ENCODE results near the gene LSP1.

DNA sequence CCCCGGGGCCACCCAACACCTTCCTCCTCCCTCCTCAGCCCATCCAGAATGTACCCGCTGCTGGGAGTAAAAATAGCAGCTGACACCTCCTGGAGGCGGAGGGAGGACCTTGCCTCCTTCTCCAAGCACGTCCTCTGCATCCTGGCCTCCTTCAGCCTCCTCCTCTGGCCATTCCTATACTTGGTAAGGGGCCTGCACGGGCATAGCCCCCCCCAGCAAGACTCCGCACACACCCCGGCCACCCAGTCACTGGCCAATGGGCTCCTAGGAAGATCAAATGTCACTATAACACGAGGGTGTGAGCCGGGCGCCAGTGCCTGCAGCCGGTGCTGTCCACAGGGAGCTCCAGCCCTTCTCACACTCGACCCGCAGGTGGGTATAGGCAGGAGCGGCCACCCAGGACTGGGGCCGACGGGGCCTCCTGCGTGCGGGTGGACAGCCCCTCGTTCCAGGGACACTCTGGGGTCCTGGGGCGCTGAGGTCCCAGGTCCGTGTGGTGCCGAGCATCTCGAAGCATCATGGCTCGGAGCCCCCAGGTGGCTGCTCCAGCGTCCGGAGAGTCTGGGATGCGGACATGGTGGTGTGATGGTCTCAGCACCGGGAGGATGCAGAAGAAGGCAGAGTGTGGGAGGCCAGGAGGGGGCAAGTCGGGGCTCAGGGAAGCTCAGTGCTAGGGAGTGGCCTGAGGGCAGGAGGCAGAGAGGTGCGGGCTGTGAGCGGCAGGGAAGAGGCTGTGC lies 66.7 kb downstream of the LSP1 start, which contains the start of gene TNNT3:
- TF ChIP-seq, protein P1, sequence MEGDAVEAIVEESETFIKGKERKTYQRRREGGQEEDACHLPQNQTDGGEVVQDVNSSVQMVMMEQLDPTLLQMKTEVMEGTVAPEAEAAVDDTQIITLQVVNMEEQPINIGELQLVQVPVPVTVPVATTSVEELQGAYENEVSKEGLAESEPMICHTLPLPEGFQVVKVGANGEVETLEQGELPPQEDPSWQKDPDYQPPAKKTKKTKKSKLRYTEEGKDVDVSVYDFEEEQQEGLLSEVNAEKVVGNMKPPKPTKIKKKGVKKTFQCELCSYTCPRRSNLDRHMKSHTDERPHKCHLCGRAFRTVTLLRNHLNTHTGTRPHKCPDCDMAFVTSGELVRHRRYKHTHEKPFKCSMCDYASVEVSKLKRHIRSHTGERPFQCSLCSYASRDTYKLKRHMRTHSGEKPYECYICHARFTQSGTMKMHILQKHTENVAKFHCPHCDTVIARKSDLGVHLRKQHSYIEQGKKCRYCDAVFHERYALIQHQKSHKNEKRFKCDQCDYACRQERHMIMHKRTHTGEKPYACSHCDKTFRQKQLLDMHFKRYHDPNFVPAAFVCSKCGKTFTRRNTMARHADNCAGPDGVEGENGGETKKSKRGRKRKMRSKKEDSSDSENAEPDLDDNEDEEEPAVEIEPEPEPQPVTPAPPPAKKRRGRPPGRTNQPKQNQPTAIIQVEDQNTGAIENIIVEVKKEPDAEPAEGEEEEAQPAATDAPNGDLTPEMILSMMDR (IDR thresholded peaks at IDR 0.05), result no peak
- no peak for TF ChIP-seq POLR2A (IDR thresholded peaks at IDR 0.05)

Data from adrenal gland (tissue), 5 donors.